Kidney (tissue), 14 donors: ENCODE measurements around the gene RASSF9. TPM values are rescaled to one million over a fixed set of nuclear protein-coding genes. Genes with fewer than 3 reads are reported as not detected.

ENCODE experiments used
- DNase-seq, 5 donors: peaks; one replicate each; pipeline ENCODE4 v3.0.0-alpha.2; 2013 to 2020
- FAIRE-seq: peaks from 2 replicates; lab custom pipeline; 2012; peaks lifted over from hg19 to GRCh38; lab: Jason Lieb, UNC
- H3K27ac ChIP-seq, 2 donors: one replicate each; pipeline ENCODE4 v1.7.0; 2013; ENCODE audit warnings: low read depth in 2 of 2, low read length in 2 of 2, inconsistent platforms in 1 of 2
- H3K27me3 ChIP-seq: one replicate; pipeline ENCODE4 v1.7.1; 2013; ENCODE audit warnings: low read length, inconsistent platforms; ENCODE audit not compliant: control insufficient read depth, insufficient read depth
- H3K36me3 ChIP-seq, 3 donors: one replicate each; pipeline versions ENCODE4 v1.7.0 to v1.7.1; 2013; ENCODE audit warnings: low read length in 3 of 3, control low read depth in 1 of 3, inconsistent platforms in 1 of 3; ENCODE audit not compliant: insufficient read depth in 3 of 3, control insufficient read depth in 2 of 3
- H3K4me1 ChIP-seq, 3 donors: one replicate each; pipeline versions ENCODE4 v1.7.0 to v1.7.1; 2013; ENCODE audit warnings: low read length in 3 of 3, inconsistent platforms in 1 of 3, low read depth in 1 of 3; ENCODE audit not compliant: control insufficient read depth in 2 of 3, insufficient read depth in 2 of 3
- H3K4me3 ChIP-seq, 3 donors: one replicate each; pipeline versions ENCODE4 v1.7.0 to v1.8.1; 2013; ENCODE audit warnings: low read length in 3 of 3, control low read depth in 1 of 3, inconsistent platforms in 1 of 3
- H3K9ac ChIP-seq, 3 donors: one replicate each; pipeline versions ENCODE4 v1.7.0 to v1.7.1; 2013; ENCODE audit warnings: low read length in 3 of 3, control low read depth in 1 of 3, inconsistent platforms in 1 of 3
- H3K9me3 ChIP-seq, 3 donors: one replicate each; pipeline versions ENCODE4 v1.7.0 to v1.7.1; 2013; ENCODE audit warnings: low read length in 3 of 3, control low read depth in 1 of 3, inconsistent platforms in 1 of 3; ENCODE audit not compliant: control insufficient read depth in 2 of 3, insufficient read depth in 1 of 3
- intact Hi-C: fragments of 100-400 bp; cut with DNase I; formaldehyde crosslinking; loops from one replicate; pipeline ENCODE4 v1.11.1; 2022
- polyA plus RNA-seq: library from polyadenylated mRNA; stranded (reverse); fragments of 350-450 nt; fragmentation: Illumina TruSeq; extraction: RNeasy Lipid Tissue Mini Kit (QIAGEN cat#74804); gene quantifications from one replicate; pipeline ENCODE4 v1.2.3, GENCODE V29; 2014; ENCODE audit warnings: low read depth, low replicate concordance; ENCODE audit not compliant: insufficient read depth
- total RNA-seq: library from RNA; stranded (reverse); fragmentation: NEBNext Ultra II Directional; extraction: Animal tissue kit (Norgen Biotek cat#: 25700); gene quantifications from one replicate; pipeline ENCODE4 v1.2.1, GENCODE V29; 2021
- TF ChIP-seq, protein P1 (sequence below): IDR thresholded peaks from 3 replicates; pipeline ENCODE4 v1.5.1; 2012; ENCODE audit warnings: mild to moderate bottlenecking, moderate library complexity, borderline replicate concordance; ENCODE audit not compliant: insufficient read depth; ENCODE audit errors: extremely low read depth
- donor health status: control.
- donor health status: control.
- donor health status: control.
- donor health status: control.
- donor health status: control.
- donor health status: DM: yes; HTN: yes; CAD: no.
- donor health status: Normal renal cell carcinoma (clear cell type).

RASSF9 gene
- total and polyA plus RNA-seq, 2 donors from 2014 or later, result 1.0 to 10.1 TPM

DNA sequence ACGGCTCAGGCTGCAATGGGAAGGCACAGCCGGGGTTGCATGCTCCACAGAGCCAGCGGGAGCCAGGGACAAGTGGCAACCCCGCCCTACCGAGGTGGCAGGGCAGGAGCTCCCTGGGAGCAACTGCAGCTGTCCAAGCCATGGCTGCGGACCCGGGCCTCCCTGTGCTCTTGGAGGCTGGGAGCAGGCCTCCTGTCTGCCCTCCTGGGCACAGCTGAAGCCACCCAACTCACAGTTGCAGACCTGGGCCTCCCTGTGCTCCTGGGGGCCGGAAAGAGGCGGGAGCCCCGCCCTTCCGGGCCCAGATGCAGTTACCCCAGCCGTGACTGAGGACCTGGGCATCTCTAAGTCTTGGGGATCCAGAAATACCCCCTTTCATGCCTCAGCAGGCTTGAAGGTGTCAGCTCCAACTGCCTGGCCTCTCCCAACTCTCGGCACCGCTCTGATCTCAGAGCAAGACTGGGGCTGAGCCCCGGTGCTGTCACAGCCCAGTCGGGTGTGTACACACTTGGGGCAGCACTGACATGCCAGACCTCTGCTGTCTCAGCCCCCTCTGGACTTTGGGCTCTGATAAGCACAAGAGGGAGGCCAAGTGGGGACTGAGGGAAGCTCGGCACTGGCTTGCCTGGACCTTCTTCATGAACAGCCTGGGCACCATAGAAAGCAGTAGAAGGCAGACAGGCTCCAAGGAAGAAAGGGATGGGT lies 7.5 kb upstream of the RASSF9 start:
- Histone ChIP-seq H3K9ac (no peak overlapping the region), H3K36me3 (no peaks in the 10 kb centered on the region), H3K27ac (no peak overlapping the region), H3K4me3 (no peak overlapping the region), H3K9me3 (no peaks in the 10 kb centered on the region), H3K4me1 (no peaks in the 10 kb centered on the region), H3K27me3 (no peaks in the 10 kb centered on the region)
- FAIRE-seq, result no peak
- no peak for DNase-seq
- TF ChIP-seq, protein P1, sequence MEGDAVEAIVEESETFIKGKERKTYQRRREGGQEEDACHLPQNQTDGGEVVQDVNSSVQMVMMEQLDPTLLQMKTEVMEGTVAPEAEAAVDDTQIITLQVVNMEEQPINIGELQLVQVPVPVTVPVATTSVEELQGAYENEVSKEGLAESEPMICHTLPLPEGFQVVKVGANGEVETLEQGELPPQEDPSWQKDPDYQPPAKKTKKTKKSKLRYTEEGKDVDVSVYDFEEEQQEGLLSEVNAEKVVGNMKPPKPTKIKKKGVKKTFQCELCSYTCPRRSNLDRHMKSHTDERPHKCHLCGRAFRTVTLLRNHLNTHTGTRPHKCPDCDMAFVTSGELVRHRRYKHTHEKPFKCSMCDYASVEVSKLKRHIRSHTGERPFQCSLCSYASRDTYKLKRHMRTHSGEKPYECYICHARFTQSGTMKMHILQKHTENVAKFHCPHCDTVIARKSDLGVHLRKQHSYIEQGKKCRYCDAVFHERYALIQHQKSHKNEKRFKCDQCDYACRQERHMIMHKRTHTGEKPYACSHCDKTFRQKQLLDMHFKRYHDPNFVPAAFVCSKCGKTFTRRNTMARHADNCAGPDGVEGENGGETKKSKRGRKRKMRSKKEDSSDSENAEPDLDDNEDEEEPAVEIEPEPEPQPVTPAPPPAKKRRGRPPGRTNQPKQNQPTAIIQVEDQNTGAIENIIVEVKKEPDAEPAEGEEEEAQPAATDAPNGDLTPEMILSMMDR, result no peak
- intact Hi-C loops, result no loop called here

- Histone ChIP-seq H3K36me3 (no peaks in the 10 kb centered on the region), H3K27ac (peak overlapping the region; percentile 28 to 86), H3K4me3 (peak overlapping the region; percentile 65 to 97 (median 80)), H3K9ac (peak overlapping the region; percentile 69 to 96 (median 80)), H3K4me1 (peaks cover 0 to 2% (median 0%) of the 10 kb centered on the region in 3 donors), H3K9me3 (no peaks in the 10 kb centered on the region), H3K27me3 (no peaks in the 10 kb centered on the region)
- FAIRE-seq (no peak), DNase-seq (peak in 2 of 5 donors; percentile 63 to 72)
- intact Hi-C loops, result no loop called here
- TF ChIP-seq, protein P1, result no peak
Measured at GRCh38 chr12:85835426-85836196, 598 bp downstream of the RASSF9 start.

GRCh38 chr12:85834378-85834777 lies 1.8 kb downstream of the RASSF9 start:
- no peak for FAIRE-seq
- DNase-seq, result peak in 2 of 5 donors; percentile 71
- intact Hi-C loops, result no loop called here
- Histone ChIP-seq H3K27me3 (no peaks in the 10 kb centered on the region), H3K9ac (peak overlapping the region in 1 of 3 donors; percentile 96), H3K27ac (peak overlapping the region in 1 of 2 donors; percentile 7), H3K36me3 (no peaks in the 10 kb centered on the region), H3K9me3 (no peaks in the 10 kb centered on the region), H3K4me3 (peak overlapping the region; percentile 11 to 97 (median 23)), H3K4me1 (peaks cover 0 to 2% (median 0%) of the 10 kb centered on the region in 3 donors)
- TF ChIP-seq, protein P1, result no peak
